NOMO-1 treated with DMSO at 0.1 percent for 48 hours (cell line): ENCODE data around the gene SDC1.

Experiments used
- DNase-seq: peaks from one replicate; lab custom pipeline; 2025; ENCODE audit not compliant: unreplicated experiment; lab: John Stamatoyannopoulos, UW

Gene SDC1

DNA sequence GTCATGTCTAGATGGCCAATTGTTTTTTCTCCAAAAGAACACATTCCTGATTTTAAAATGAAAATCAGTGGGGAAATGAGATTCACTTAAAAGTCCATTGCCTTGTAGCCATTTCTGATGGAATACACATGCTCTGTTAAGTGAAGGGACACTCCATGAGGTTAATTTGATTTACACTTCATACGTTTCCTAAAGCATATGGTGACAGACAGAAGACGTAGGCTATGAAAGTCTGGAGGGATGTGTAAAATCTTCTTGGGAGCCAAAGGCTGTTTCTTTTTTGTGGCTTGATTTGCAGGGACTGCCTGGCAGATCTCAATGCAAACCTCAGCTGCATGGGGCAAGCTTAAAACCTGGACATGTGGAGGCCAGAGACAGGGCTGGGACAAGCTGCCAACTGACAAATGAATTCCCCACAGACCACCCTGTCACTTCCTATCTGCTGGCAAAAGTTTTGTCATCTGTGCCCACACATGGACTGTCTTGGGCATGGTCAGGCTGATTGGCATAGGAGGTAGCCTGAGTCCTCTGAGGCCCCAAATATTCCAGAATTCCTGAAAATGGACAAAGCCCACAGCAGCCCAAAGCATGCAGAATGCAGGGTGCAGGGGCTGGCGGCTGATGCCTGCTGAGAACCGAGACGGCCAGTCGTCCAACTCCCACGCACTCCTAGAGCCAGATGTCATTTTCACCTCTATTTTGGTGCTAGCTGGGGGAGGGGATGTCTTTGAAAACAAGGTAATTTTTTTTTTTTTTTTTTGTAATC is 73.9 kb downstream of the SDC1 start:
- DNase-seq, result no peak
